IPS-20b (cell line): ENCODE measurements around the gene COPS3.

Experiments
- H3K27ac ChIP-seq: one replicate; pipeline ENCODE4 v1.5.1; 2013; ENCODE audit warnings: low read length
- H3K27me3 ChIP-seq: 2 replicates; pipeline ENCODE4 v1.6.1; 2013; ENCODE audit warnings: mild to moderate bottlenecking, low read length, inconsistent platforms; ENCODE audit not compliant: insufficient read depth
- H3K36me3 ChIP-seq: 2 replicates; pipeline ENCODE4 v1.6.1; 2013; ENCODE audit warnings: low read depth, mild to moderate bottlenecking, inconsistent platforms, low read length, moderate library complexity; ENCODE audit not compliant: insufficient read depth
- H3K4me1 ChIP-seq: 2 replicates; pipeline ENCODE4 v1.6.1; 2013; ENCODE audit warnings: mild to moderate bottlenecking, control low read depth, inconsistent platforms, low read length, moderate library complexity; ENCODE audit not compliant: insufficient read depth
- H3K4me3 ChIP-seq: 2 replicates; pipeline ENCODE4 v1.5.1; 2013; ENCODE audit warnings: mild to moderate bottlenecking, low read length, inconsistent platforms
- H3K9ac ChIP-seq: 2 replicates; pipeline ENCODE4 v1.6.1; 2013; ENCODE audit warnings: low read depth, mild to moderate bottlenecking, inconsistent platforms, low read length, moderate library complexity
- H3K9me3 ChIP-seq: 2 replicates; pipeline ENCODE4 v1.6.1; 2013; ENCODE audit warnings: mild to moderate bottlenecking, low read depth, low read length, inconsistent platforms; ENCODE audit not compliant: insufficient read depth

The COPS3 gene

DNA sequence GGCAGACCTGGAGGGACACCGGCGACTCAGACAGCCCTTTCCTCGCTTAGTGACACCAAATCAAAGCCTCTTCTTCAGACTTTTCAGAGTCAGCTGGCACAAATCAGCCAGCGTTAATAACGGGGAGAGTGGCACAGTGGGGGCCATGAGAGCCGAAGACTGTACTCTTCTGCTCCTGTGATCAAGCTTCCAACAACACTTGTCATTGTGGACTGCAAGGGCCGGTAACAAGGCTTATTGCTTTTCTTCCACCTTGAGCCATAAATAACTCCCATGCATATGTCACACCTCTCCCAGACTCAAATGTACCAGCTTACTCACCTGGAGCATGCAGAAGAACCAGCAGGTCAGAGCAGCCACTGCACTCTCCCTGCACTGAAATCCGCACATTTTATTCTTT lies 56.9 kb downstream of the COPS3 start:
- Histone ChIP-seq H3K27me3 (no peaks in the 10 kb centered on the region), H3K4me3 (no peak overlapping the region), H3K4me1 (no peaks in the 10 kb centered on the region), H3K9ac (no peak overlapping the region), H3K27ac (no peak overlapping the region), H3K9me3 (no peaks in the 10 kb centered on the region), H3K36me3 (peaks cover 100% of the 10 kb centered on the region)

DNA sequence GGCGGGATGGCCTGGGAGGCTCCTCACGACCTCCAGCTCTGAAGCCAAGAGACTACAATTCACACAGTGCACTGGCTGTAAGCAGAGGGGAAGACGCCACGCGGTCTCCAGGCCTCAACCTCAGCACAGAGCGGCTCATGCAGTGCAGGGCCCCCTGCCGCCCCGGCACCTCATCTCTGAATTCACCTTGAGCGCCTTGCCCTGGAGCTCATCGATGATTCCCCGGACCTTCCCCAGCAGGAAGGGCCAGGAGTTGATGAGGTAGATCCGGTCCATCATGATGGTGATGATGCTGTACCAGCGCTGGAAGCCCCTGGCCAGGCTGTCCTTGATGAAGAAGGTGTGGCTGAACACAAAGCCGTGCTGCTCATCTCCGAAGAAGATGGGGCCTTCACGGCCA lies 57.3 kb downstream of the COPS3 start:
- Histone ChIP-seq H3K27me3 (no peaks in the 10 kb centered on the region), H3K27ac (no peak overlapping the region), H3K9ac (no peak overlapping the region), H3K9me3 (no peaks in the 10 kb centered on the region), H3K36me3 (peaks cover 100% of the 10 kb centered on the region), H3K4me3 (no peak overlapping the region), H3K4me1 (no peaks in the 10 kb centered on the region)

DNA sequence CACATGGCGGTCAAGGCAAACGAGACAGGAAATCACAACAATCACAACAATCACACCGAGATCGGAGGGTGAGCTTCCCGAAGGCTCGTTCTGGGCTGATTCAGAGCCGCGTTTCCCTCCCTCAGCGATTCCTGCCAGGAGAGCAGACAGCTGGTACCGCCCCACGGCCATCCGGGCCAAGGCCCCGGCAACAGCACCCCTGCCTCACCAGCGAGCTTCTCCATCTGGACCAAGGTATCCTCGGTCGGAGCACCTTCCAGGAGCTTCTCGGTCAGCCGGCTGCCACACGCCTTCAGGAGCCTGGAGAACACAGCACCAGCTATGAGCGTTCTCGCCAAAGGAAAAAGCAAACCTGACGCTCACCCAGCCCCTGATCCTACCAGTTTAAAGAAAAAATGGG lies 59.7 kb downstream of the COPS3 start:
- Histone ChIP-seq H3K4me3 (no peak overlapping the region), H3K9me3 (no peaks in the 10 kb centered on the region), H3K36me3 (peaks cover 100% of the 10 kb centered on the region), H3K27me3 (no peaks in the 10 kb centered on the region), H3K4me1 (no peaks in the 10 kb centered on the region), H3K9ac (no peak overlapping the region), H3K27ac (no peak overlapping the region)

DNA sequence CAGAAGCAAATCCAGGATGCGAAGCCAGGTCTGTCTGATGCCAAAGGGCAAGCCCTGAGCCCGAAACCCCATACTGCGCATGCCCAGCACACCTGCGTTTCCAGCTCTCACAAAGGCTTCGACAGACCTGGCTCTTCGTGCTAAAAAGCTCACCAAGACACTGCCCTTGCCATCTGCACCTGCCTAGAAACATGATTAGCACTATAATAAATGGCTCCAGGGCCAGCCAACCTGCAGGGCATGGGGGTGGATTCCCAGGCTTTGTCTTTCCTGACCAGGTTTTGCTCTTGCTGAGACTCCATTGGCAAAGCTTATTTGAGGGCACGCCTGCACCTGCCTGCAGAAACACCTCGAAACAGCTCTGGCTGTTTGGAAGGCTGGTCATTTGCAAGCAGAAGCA lies 60.5 kb downstream of the COPS3 start:
- no peak overlapping the region for H3K4me3 ChIP-seq
- H3K27me3 ChIP-seq: no peaks in the 10 kb centered on the region
- no peak overlapping the region for H3K9ac ChIP-seq
- H3K4me1 ChIP-seq: no peaks in the 10 kb centered on the region
- H3K36me3 ChIP-seq: peaks cover 100% of the 10 kb centered on the region
- H3K9me3 ChIP-seq: no peaks in the 10 kb centered on the region
- no peak overlapping the region for H3K27ac ChIP-seq

DNA sequence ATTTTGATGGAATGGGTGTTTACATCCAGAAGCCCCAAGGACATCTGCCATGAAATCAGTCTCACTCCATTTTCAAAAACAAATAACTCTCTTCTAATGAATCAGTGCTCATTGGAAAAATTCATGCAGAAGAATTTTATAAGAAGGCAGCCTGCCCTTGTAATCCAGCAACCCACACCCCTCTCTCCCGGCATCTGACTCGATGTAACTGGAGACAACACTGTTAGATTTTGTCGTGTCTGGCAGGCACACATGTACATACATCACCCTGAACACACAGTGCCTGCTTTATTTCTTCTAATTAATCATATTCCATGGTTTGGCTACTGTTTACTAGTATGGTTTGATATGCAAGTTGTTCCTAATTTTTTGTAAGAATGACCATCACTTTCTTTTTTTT lies 63.1 kb downstream of the COPS3 start:
- no peak overlapping the region for H3K4me3 ChIP-seq
- peaks cover 93% of the 10 kb centered on the region for H3K36me3 ChIP-seq
- no peaks in the 10 kb centered on the region for H3K9me3 ChIP-seq
- H3K27me3 ChIP-seq: no peaks in the 10 kb centered on the region
- H3K27ac ChIP-seq: no peak overlapping the region
- no peak overlapping the region for H3K9ac ChIP-seq
- H3K4me1 ChIP-seq: no peaks in the 10 kb centered on the region

DNA sequence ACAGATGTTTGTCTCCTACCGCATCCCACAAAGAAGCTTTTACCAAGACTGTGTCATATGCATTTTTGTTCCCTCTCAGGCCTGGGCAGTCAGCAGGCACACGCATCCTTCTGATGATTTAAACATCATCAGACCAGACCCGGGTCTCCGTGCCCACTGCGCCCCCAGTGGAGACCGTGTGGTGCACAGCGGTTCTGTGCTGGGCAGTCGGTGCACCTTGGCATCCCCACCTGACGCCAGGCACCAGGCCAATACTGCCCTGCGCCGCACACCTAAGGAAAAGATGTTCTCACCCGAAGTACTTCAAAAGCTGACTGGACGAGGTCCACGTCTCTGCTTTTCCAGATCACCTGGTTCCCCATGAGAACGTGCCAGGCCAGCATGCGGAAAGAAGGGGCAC lies 64.3 kb downstream of the COPS3 start:
- no peaks in the 10 kb centered on the region for H3K9me3 ChIP-seq
- no peak overlapping the region for H3K4me3 ChIP-seq
- H3K9ac ChIP-seq: no peak overlapping the region
- H3K36me3 ChIP-seq: peaks cover 89% of the 10 kb centered on the region
- H3K27me3 ChIP-seq: no peaks in the 10 kb centered on the region
- H3K27ac ChIP-seq: no peak overlapping the region
- no peaks in the 10 kb centered on the region for H3K4me1 ChIP-seq

DNA sequence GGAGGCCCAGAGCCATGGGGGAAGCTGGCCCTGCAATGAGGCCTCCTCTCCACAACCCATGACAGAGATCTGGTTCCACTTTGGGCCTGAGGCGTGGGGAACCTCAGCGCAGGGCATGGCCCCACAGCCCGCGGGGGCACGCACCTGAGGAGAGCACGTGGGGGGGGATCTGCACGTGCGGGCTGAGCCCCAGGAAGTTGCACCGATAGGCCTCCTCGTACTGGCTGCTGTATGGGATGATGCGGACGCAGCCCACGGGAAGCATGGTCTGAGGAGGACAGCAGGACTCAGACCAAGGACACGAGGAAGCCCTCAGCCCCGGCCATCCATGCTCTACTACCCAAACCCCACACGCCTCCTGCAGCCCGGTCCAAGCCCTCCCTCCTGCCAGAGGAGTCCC lies 64.8 kb downstream of the COPS3 start:
- no peak overlapping the region for H3K4me3 ChIP-seq
- H3K4me1 ChIP-seq: no peaks in the 10 kb centered on the region
- no peak overlapping the region for H3K9ac ChIP-seq
- no peaks in the 10 kb centered on the region for H3K9me3 ChIP-seq
- peaks cover 87% of the 10 kb centered on the region for H3K36me3 ChIP-seq
- H3K27ac ChIP-seq: no peak overlapping the region
- H3K27me3 ChIP-seq: no peaks in the 10 kb centered on the region

DNA sequence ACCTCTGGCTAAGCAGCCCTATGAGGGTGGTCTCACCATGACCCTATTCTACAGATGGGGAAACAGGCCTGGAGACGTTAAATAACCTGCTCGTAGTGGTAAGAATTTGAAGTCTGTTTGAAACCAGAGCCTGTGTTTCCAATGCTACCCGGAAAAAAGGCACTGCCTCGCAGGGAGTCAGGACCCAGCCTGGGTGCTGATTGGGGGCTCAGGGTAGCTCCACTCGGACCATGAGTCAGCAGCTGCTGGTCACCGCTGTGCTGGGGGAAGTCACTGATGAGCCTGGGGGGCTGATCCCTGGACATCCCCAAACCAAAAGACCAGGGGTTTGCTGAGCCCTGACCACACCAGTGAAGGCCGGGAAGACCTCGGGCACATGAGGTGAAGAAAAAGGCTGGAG lies 65.5 kb downstream of the COPS3 start:
- no peak overlapping the region for H3K4me3 ChIP-seq
- H3K9me3 ChIP-seq: no peaks in the 10 kb centered on the region
- H3K36me3 ChIP-seq: peaks cover 81% of the 10 kb centered on the region
- no peaks in the 10 kb centered on the region for H3K27me3 ChIP-seq
- no peak overlapping the region for H3K27ac ChIP-seq
- H3K4me1 ChIP-seq: no peaks in the 10 kb centered on the region
- H3K9ac ChIP-seq: no peak overlapping the region

DNA sequence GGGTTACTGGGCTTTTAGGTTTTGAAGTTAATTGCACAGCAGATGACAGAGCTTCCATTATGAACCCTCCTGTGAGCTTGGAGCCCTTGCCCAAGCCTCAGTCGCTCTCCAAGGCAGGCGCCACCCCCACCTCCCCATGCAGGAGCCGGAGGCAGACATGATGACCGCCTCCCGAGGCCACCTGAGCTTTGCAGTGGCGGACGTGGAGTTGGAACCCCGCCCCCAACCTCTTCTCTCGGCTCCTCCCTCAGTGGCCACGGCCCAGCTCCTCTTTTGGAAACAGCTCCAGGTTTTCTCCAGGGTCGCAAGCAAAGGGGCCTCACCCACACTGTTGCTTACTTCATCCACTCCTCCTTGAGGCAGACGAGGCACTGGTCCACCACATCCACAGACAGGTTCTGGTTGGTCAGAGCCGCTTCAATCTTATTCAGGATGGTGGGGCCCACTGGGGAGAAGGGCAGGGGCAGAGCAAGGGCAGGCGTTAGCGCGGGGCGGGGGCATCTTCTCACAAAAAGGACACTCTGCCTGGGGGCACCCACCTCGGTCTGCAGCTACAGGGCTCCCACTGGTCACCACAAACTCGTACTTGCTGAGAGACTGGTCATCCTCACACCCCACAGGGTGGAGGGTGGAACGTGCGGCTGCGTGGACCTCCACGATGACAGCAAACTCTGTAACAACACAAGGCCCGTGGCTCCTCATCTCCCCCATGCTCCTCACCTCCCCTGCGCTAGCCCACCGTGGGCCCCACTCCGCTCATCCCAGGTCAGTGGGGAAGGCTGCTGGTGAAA lies 66.2 kb downstream of the COPS3 start:
- Histone ChIP-seq H3K4me1 (no peaks in the 10 kb centered on the region), H3K9ac (no peak overlapping the region), H3K9me3 (no peaks in the 10 kb centered on the region), H3K4me3 (no peak overlapping the region), H3K36me3 (peaks cover 74% of the 10 kb centered on the region), H3K27ac (no peak overlapping the region), H3K27me3 (no peaks in the 10 kb centered on the region)

DNA sequence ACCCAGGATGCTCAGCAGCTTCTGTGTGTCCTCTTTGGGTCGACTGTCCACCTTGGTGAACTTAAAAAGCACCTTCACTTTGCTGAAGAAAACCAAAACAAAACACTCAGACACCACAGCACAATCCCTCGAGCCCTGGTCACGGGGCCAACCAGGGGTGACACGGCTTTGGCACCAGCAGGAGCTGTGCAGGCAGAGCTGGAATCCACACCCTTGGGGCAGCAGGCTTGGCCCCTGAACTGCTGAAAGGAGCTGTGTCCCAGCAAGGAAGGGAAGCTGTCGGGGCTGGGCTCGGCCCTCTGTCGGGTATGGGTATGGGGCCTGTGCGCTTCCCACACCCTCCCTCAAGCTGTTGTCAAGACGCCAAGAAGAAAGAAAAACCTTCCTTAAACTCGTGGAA lies 67.3 kb downstream of the COPS3 start:
- no peak overlapping the region for H3K9ac ChIP-seq
- peaks cover 63% of the 10 kb centered on the region for H3K36me3 ChIP-seq

DNA sequence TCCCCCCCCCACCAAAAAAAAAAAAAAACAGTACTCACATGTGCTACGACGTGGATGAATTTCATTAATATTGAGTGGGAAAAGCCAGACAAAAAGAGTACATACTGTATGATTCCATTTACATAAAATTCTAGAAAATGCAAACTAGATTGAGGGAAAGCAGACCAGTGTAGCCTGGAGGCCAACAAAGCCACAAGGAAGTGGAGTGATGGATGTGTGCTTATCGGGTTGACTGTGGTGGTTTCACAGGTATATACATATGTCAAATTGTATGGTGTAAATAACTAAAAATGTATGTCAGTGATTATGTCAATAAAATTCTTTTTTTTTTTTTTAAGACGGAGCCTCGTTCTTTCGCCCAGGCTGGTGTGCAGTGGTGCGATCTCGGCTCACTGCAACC lies 73.0 kb downstream of the COPS3 start:
- peaks cover 14% of the 10 kb centered on the region for H3K27me3 ChIP-seq
- H3K9me3 ChIP-seq: no peaks in the 10 kb centered on the region
- H3K4me1 ChIP-seq: no peaks in the 10 kb centered on the region
- no peak overlapping the region for H3K9ac ChIP-seq
- H3K4me3 ChIP-seq: no peak overlapping the region
- no peak overlapping the region for H3K27ac ChIP-seq
- H3K36me3 ChIP-seq: peaks cover 12% of the 10 kb centered on the region

More for the DNA sequence above, 67.3 kb downstream of the COPS3 start:
- Histone ChIP-seq H3K4me1 (no peaks in the 10 kb centered on the region), H3K9me3 (no peaks in the 10 kb centered on the region), H3K27ac (no peak overlapping the region), H3K4me3 (no peak overlapping the region), H3K27me3 (no peaks in the 10 kb centered on the region)

DNA sequence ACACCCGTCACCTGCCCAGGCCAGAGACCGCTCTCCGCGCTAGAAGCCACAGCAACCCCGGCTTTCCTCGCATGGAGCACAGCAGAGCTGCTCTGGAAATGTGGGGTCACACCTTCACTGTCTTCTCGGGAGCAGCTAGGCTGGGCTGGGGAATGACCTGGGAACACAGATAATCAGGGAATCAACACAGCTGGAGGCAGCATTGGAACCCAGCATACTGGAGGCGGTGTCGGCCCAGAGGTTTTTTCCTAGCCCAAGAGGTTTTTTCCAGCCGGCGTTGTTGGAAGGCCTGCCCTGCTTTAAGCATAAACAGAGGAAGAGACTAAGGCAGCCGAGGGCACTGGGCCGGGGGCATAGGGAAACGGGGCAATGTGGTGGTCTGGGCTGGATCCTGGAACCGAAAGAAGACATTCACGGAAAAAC lies 74.1 kb downstream of the COPS3 start:
- Histone ChIP-seq H3K27ac (no peak overlapping the region), H3K4me3 (no peak overlapping the region), H3K9me3 (no peaks in the 10 kb centered on the region), H3K9ac (no peak overlapping the region), H3K4me1 (no peaks in the 10 kb centered on the region), H3K36me3 (peaks cover 4% of the 10 kb centered on the region; the same call in 1 of the 2 replicates), H3K27me3 (peaks cover 14% of the 10 kb centered on the region)
